ENCODE measurements around the gene ANTXR1.
"Not testable (repeated sequence)": the region's sequence is repeated elsewhere in the genome, so short reads cannot be mapped to it uniquely, and the experiment has no call there.

ANTXR1 gene

DNA sequence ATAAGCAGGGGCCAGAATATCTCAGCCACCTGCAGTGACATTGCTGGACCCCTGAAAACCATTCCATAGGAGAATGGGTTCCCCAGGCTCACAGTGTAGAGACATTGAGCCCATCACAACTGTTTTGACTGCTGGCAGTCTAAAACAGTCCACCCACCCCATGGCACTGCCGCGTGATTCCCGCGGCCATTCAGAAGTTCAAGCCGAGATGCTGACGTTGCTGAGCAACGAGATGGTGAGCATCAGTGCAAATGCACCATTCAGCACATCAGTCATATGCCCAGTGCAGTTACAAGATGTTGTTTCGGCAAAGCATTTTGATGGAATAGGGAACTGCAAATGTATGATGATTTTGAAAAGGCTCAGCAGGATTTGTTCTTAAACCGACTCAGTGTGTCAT is 234.6 kb downstream of the ANTXR1 start:
- no peak for DNase-seq

DNA sequence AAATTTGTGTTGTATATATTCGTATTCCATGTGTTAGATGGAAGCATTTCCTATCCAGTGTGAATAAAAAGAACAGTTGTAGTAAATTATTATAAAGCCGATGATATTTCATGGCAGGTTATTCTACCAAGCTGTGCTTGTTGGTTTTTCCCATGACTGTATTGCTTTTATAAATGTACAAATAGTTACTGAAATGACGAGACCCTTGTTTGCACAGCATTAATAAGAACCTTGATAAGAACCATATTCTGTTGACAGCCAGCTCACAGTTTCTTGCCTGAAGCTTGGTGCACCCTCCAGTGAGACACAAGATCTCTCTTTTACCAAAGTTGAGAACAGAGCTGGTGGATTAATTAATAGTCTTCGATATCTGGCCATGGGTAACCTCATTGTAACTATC is 235.3 kb downstream of the ANTXR1 start:
- no peak for DNase-seq

DNA sequence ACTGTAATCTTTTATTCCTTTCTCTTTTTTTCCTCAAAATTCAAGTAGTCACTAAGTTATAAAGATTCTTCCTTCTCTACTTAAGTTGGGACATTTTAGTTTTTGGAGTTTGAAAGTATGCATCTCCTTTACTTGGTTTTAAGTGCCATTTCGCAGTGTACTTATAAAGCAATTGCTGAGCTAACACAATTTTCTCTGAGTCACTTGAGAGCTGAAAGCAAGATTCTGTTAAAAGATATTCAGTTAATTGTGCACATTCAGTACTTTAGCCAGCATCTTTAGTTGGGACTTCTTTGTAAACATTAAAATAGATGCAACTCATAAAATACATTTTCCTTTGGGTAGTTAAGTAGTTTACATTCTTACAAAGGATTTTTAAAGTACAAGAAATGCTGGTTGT is 238.0 kb downstream of the ANTXR1 start:
- DNase-seq, result no peak

DNA sequence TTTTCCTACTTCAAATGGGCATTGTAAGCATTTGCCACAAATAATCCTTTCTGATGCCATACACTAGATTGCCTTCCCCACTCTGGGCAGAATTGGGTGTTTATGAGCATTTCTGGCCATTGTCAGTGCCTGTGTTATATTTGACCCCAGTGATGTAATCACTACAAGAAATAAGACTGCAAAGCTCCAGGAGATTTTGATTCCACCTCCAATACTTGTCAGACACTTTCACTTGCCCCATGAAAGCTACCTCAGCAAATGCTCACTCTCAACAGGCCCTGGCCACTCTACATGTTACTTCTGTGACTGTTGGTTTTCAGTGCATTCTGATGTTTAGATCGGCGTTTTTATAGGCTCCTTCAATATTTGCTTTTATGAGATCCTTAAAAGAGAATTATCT is 239.0 kb downstream of the ANTXR1 start:
- DNase-seq, result no peak

DNA sequence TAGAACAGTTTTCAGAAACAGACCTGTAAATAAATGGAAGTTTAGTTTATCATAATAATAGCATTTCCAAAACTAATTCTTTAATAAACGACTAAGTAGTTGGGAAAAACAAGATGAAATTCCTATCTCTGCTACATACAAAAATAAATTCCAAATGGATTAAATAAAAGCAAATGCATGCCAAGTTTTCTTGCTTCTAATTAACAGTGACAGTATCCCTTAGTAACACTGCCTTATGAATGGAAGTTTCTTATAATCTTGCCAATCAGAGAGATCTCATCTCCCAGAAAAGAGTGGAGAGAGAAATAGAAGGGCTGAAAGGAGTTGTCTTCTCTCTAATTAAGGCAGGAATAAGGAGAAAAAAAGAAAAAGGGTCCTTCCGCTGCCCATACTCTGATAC is 240.1 kb downstream of the ANTXR1 start:
- DNase-seq, result no peak

DNA sequence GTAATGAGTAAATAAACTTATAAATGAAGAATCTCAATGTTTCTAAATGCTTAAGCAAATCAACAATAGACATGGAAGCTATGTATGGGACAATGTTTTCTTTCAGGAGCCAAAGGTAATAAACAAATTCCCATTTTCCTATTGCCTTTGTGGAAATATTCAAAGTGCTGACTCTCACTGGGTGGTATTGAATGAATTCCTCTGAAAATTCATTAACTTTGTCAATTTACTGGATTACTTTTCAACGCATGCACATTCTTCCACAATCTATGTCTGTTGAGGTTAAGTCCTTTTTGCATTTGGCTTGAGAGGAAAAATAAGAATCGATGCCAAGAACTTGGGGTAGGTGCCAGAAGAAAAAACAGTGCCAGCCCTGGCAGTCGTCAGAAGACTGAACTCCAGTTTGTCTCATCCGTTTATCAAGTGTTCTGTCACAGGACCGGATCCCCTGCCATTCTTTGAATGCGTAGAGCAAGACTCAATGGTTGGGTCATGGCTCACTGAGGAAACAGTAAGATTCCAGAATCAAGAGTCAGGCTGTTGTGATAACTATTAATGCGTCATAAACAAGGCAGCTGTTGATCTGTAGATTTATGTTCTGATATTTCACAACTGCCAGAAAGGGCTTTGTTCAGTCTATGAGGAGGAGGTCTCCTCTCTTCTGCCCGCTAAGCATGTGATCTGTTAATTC is 240.8 kb downstream of the ANTXR1 start:
- DNase-seq, result no peak

DNA sequence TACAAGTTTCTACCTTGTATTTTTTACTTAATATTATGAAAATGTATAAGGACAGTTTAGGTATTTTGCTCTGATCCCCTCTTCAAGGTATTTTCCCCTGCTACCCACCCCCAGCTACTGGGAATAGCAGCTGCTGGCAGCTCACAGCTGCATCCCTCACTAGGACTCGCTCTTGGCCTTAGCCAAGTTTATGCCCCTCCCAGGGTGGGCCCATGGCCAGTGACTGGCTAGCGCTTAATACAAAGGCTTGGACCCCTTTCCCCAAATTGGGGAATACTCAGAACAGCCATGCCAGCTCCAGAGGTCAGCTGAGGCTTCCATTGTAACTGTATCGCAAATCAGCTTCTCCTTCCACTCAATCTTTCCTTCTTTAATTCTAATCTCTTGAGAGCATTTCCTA is 242.8 kb downstream of the ANTXR1 start:
- no peak for DNase-seq

DNA sequence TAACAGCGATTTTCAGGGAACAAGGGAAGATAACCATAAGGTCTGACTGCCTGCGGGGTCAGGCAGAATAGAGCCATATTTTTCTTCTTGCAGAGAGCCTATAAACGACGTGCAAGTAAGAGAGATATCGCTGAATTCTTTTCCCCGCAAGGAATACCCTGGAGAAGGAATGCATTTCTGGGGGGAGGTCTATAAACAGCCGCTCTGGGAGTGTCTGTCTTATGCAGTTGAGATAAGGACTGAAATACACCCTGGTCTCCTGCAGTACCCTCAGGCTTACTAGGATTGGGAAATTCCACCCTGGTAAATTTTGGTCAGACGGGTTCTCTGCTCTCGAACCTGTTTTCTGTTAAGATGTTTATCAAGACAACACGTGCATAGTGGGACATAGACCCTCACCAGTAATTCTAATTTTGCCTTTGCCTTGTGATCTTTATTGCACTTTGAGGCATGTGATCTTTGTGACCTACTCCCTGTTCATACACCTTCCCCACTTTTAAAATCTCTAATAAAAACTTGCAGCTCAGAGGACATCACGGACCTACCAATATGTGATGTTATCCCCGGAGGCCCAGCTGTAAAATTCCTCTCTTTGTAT is 247.1 kb downstream of the ANTXR1 start:
- DNase-seq, result not testable (repeated sequence)

DNA sequence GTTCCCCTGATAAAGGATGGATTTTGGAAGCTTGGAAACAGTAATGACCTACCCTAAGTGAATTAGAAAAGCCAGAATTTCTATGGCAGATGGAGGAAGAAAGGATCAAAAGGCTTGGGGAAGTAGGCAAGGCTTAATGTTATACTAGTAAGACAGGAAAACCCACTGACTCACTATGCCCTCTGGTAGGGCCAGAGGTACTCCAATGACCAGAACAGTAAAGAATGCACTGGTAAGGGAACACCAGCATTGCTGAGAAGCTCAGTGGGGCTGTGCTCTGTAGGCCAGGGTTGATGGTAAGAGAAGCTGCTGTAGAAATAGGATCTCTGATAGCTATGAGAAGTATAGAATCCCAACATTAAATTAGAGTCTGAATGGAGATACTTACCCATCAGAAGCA is 247.7 kb downstream of the ANTXR1 start:
- no peak for DNase-seq

DNA sequence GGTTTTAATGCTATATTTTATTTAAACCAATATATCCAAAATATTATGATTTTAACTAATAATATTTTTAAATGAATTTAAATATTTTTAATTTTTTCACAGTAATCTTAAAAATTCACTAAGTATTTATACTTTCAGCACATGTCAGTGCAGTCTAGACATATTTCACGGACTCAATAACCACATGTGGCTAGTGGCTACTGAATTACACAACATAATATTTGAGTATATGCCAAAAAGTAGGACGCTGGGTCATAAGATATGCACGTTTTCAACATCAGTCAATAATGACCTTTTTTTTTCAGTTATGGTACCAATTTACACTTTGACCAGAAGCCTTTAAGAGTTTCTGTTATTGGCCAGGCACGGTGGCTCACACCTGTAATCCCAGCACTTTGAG is 256.4 kb downstream of the ANTXR1 start:
- no peak for DNase-seq

DNA sequence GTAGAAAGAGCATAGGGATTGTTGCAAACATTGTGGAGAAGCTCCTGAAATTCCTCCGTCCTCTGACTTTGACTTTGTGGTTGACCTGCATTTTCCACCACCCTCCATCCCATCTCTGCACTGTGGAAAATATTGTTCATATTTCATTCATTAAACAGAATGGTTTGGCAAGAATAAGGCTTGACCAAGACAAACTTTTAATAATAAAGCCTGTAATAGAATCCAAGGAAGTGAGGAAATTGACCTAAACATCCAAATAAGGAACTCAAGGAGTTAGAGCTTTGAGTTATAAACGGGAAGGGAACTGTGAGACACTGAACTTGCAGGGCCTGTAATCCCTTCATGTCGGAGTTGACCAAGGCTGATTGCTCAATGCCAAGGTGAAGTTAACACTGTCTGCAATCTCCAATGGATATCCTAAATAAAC is 258.9 kb downstream of the ANTXR1 start:
- no peak for DNase-seq

DNA sequence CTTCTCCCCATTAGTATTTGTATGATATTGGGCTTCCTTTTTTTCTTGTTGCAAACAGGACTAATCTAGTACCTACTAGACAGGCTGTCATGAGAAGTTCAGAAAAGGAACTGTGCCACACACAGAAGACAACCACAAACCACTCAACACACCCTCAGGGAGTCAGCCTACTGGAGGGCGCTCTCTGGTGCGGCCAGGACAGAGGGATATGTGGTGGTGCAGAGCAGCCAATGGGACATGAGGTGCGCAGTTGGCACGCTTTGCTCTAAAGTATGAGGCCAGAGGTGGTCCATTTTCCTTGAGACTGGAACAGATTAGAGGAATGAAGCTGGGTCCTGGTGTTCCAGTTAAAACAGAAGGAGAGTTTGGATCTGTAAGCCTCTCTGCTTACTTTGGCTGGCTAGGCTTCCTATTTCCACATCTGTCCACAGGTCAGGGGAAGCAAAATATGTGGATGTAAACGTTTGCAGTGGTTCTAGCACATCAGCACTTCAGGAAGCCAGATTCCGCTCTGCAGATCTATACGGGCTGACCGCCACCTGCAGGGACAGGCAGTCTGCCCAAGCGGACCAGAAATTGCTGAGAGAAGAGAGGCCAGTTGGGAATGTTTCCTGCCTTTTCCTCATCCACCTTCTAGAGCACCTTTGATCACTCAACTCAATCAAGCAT is 260.0 kb downstream of the ANTXR1 start:
- no peak for DNase-seq

DNA sequence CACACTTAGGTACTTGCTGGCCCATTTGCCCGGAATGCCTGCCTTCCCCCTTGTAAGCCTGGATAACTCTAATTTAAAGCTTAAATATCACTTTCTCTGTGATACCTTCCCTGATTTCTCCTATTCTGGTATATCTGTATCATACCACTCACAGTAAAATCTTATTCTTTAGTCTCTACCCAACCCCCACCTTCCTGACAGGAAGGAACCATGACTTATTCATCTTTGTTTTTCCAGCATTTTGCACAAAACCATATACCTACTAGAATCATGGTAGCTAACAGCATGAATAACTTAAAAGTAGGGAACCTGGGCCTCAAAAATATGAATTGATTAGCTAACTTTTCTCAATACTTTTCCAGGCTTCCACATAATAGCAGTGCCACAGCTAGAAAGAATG is 262.5 kb downstream of the ANTXR1 start:
- no peak for DNase-seq

DNA sequence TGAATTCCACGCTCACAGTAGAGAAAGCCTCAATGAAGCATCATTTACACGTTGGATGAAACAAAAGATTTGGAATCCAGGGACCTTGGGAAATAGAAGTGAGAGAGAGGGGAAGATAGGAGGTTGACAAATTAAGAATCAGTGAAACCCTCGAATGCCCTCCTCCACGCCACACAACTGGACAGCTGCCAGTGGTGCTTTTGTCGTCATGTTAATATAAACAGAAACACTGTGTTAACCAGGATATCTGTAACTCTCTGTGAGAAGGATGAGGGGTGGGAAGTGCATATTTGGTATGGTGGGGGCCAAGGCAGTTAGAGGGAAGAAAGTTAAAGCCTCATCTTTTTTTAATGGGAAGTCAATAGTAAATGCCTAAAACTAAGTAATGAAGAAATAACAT is 265.4 kb downstream of the ANTXR1 start:
- no peak for DNase-seq

DNA sequence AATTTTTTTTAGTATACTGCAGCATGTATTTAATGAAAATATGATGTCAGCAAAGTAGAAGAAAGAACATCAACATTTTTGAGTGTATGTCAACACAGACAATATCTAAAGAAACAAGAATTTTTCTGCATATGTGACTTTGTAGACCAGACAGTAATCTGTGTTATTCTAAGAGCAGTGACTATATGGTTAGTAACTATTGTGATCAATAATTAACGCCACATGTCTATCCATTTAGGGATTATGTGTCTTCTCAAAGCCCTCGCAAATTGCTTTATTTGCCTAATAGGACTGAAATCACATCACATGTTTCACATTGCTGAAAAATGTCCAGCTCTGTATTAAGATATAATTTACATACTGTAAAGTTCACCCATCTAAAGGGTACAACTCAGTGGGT is 266.2 kb downstream of the ANTXR1 start:
- no peak for DNase-seq

DNA sequence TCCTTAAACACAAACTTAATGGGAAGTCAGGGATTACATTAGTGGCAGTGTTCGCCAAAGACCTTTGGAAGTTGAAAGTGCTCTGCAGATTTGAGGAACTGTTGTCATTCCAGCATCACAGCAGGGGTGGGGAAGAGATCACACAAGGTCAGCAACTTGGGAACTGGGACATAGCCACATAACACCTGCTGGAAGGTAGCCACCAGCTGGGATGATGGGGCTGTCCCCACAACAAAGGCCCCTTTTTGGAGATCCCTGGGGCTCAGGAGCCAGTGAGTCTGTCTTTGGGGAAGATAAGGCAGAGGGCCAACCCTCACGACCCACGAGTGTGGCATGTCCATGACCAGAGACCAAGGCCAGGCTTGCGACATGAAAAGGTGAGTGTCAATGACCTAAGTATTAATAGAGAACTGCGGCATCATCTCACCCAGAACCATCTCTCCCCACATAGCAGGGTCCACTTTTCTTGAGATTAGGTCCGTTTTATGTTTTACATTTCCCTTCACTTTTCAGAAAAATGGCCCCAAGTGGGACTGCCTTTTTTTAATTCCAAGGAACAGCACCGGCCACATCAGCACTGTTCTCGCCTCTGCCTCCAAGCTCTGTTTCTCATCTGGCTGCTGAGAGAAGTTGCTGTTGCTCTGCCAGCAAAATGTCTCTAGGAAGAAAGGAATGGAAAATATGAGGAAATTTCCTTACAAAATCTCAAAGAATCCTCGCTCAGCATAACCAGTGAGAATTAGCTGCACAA is 267.1 kb downstream of the ANTXR1 start:
- DNase-seq, result no peak

DNA sequence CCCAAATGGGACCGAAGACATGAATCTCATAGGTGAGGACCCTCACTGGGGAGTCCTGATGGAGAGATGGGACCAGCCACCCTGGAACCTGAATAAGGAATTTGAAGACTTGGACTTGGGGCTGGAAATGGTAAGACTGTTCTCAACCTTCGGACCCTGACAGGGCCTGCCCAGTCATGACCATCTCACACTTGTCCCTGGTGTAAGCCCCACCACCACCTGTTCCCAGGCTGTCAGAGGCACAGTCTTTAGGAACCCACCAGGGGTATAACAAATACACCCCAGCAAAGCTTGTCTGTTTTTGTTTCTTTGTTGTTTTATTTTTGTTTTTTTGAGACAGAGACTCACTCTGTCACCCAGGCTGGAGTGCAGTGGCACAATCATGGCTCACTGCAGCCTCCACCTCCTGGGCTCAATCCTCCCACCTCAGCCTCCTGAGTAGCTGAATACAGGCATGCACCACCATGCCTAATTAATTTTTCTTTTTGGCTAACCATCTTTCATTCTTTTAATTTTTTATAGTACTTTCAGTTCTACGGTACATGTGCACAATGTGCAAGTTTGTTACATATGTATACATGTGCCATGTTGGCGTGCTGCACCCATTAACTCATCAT is 267.9 kb downstream of the ANTXR1 start:
- no peak for DNase-seq

DNA sequence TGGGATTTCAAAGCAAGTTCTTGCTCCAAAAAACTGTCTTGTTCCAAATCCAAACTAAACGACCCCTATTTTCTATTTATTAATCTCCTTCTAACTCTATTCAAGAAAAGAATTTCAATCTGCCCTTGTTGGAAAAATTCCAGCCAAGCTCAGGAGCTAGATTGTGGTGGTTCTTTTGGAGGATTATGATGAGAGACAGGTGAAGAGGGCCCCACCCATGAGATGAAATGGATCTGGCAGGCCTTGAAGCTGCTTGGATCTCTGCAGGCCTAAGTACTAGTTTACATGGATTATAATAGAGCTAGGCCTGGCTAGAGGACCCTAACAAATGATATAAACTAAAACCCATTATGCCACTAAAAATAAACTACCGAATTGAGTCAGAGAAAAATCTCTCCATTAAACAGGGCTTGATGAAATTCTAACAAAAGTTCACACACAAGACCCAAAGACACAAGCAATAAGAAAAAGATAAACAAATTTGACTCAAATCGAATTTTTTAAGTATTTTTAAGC is 272.5 kb downstream of the ANTXR1 start:
- no peak for DNase-seq

DNA sequence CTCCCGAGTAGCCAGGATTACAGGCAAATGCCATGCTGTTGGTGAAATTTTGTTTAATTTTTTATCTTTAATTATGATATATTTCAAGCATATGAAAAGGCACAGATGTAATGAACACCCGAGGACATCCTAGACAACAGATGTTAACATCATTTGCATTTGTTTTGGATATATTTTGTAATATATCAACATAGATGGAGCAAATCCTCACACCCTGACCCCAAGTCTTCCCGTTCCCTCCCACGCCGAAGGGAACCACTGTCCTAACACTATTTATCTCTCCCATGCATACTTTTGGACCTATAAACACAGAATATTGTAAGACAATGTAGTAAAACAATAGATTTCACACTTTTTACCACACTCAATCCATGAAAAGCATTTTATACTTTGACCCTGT is 274.6 kb downstream of the ANTXR1 start:
- DNase-seq, result no peak

DNA sequence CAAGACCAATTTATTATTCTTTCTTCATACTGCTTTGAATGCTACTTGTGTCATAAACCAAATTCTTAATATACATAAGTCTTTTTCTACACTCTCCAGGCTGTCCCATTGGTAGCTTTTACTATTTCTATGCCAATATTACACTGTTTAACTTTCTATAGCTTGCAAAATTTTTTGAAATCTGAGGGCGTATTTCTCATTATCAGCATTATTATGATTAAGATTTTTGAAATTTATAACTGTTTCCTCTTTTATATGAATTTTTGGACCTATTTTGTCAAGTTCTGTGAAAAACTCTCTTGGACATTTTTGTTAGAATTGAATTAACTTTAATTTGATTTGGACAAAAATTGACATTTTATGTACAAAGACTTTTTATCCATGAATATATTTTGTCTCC is 275.4 kb downstream of the ANTXR1 start:
- DNase-seq, result no peak

DNA sequence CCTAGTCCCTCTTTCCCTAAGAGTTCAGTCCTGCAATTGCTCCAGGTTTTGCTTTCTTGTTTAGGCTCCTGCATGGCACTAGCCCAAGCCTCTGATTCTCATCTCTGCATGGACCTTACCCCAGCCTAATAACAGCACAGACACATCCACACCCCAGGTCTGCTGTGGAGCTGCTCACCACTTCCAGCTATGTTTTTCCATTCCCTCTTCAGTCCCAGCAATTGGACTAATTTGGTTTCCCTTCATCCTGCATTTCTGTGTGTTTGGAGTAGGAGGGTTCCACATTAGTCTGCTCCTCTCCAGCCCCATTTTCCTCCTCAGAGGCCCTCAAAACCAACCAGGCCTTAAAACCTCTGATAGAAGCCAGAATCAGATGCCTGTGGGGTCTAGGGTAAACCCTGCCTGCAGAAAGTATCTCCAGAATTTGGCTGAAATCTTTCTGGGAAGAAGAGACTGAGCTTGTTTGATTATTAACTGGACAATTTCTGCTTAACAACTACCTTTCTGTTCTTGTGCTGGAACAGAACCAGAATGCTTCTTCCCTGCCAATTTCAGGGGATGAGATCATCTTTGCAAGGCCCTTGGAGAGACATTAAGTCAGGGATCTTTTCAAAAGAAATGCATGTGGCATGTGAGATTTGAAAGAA is 278.1 kb downstream of the ANTXR1 start:
- DNase-seq, result no peak

DNA sequence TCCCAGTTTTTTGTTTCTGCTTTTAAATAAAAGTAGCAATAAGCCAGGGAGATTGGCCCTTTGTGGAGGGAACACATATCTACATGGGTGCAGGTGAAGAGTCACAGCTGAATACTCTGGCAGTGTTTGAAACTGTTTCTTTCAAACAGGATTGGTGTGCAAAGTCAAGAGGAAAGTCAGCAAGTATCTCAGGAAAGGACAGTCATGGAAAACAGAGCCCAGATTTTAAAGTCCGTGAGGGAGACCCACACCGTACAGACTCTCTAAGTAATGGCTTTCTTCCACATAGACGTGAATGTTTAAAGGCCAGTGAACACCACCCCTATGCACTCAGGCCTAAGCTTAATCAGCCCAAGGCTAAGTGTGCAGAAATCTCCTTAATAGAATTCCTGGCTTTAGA is 278.7 kb downstream of the ANTXR1 start:
- DNase-seq, result no peak

DNA sequence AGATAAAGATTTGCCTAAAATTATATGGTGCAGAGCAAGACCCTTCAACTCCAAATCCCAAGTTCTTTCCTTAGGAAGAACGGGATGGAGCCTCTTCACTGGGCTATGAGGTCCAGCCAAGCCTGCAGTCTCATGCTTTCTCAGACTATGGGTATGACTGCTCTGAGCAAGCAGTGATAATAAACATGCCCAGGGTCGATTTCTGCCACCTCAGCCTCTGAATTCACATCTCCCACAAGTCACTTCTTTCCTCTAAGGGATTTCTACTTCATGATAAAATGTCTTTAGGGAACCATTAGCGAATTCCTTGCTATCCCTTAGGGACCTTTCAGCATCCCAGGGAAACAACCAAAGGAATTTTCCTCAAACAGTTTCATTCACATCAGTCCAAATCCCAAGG is 279.3 kb downstream of the ANTXR1 start:
- no peak for DNase-seq

All from NCI-H2081 treated with DMSO at 0.1 percent for 48 hours (cell line).